H1 (cell line): ENCODE data around the gene SLC66A2. TPM values are rescaled to one million over a fixed set of nuclear protein-coding genes. Genes with fewer than 3 reads are reported as not detected.

Experiments used
- CTCF ChIA-PET: fragments of 300-600 bp; sonication (Branson Sonifier 250); formaldehyde crosslinking; loops from one replicate; lab custom pipeline; 2021; ENCODE audit not compliant: partially characterized antibody; lab: Charles Lee
- POLR2A ChIA-PET: fragments of 300-600 bp; sonication (Branson Sonifier 250); formaldehyde crosslinking; loops from one replicate; lab custom pipeline; 2021; ENCODE audit warnings: inconsistent platforms; ENCODE audit not compliant: partially characterized antibody; lab: Charles Lee
- DNase-seq, 2 experiments: peaks; one replicate each; pipeline versions ENCODE4 v3.0.0 to v3.0.0-alpha.2; 2010 to 2022; ENCODE audit warnings: low spot score in 2 of 2, low read depth in 1 of 2, mixed read lengths in 1 of 2
- FAIRE-seq: peaks from 2 replicates; lab custom pipeline; 2011; peaks lifted over from hg19 to GRCh38; lab: Jason Lieb, UNC
- H2AFZ ChIP-seq: 2 replicates; pipeline ENCODE4 v1.8.1; 2012; ENCODE audit warnings: low read length, inconsistent platforms
- H2AK5ac ChIP-seq: 2 replicates; pipeline ENCODE4 v1.6.1; 2013; ENCODE audit warnings: low read depth, low read length
- H2BK120ac ChIP-seq: replicated peaks from 2 replicates; pipeline ENCODE3; 2013; ENCODE audit warnings: low read depth, low read length, inconsistent platforms
- H2BK12ac ChIP-seq: 2 replicates; pipeline ENCODE4 v1.6.1; 2013; ENCODE audit warnings: low read depth, low read length
- H2BK15ac ChIP-seq: 2 replicates; pipeline ENCODE4 v1.6.1; 2013; ENCODE audit warnings: low read length
- H2BK20ac ChIP-seq: 2 replicates; pipeline ENCODE4 v1.6.1; 2013; ENCODE audit warnings: low read length
- H2BK5ac ChIP-seq: 2 replicates; pipeline ENCODE4 v1.6.1; 2013; ENCODE audit warnings: low read depth, low read length
- H3K14ac ChIP-seq: 2 replicates; pipeline ENCODE4 v1.6.1; 2013; ENCODE audit warnings: inconsistent platforms; ENCODE audit not compliant: insufficient read length
- H3K18ac ChIP-seq: 2 replicates; pipeline ENCODE4 v1.6.1; 2013; ENCODE audit warnings: low read length; ENCODE audit errors: extremely low read depth
- H3K23ac ChIP-seq: 2 replicates; pipeline ENCODE4 v1.6.1; 2013; ENCODE audit warnings: inconsistent platforms; ENCODE audit not compliant: insufficient read length
- H3K23me2 ChIP-seq: 2 replicates; pipeline ENCODE4 v1.6.1; 2013; ENCODE audit warnings: low read depth, low read length
- H3K27ac ChIP-seq: 2 replicates; pipeline ENCODE4 v1.6.1; 2011; ENCODE audit warnings: low read depth, low read length, inconsistent platforms
- H3K27me3 ChIP-seq, 4 experiments: replicated peaks in 1 of 4; 1 replicate in 1 of 4; 2 replicates in 3 of 4; pipeline versions ENCODE4 v1.6.1 to v1.8.1; 2011 to 2013; ENCODE audit warnings: low read length in 3 of 4, mild to moderate bottlenecking in 3 of 4, inconsistent platforms in 2 of 4, mixed read lengths in 2 of 4, moderate library complexity in 1 of 4; ENCODE audit not compliant: control insufficient read depth in 3 of 4, insufficient read depth in 3 of 4; ENCODE audit errors: extremely low read depth in 1 of 4
- H3K36me3 ChIP-seq, 4 experiments: 2 replicates each; pipeline versions ENCODE4 v1.6.1 to v1.8.1; 2011 to 2013; ENCODE audit warnings: mild to moderate bottlenecking in 4 of 4, low read length in 3 of 4, moderate library complexity in 2 of 4, control low read depth in 1 of 4, inconsistent platforms in 1 of 4; ENCODE audit not compliant: insufficient read depth in 4 of 4, control insufficient read depth in 2 of 4
- H3K4ac ChIP-seq: replicated peaks from 2 replicates; pipeline ENCODE3; 2013; ENCODE audit warnings: low read length, low read depth, mixed read lengths, inconsistent platforms; ENCODE audit not compliant: insufficient read length
- H3K4me1 ChIP-seq, 4 experiments: replicated peaks in 1 of 4; 1 replicate in 1 of 4; 2 replicates in 3 of 4; pipeline versions ENCODE4 v1.6.1 to v1.8.1; 2011 to 2013; ENCODE audit warnings: low read length in 3 of 4, inconsistent platforms in 2 of 4, mixed read lengths in 1 of 4; ENCODE audit not compliant: insufficient read depth in 4 of 4, control insufficient read depth in 3 of 4
- H3K4me2 ChIP-seq, 2 experiments: 2 replicates each; pipeline versions ENCODE4 v1.6.1 to v1.8.1; 2011 to 2013; ENCODE audit warnings: low read depth in 2 of 2, low read length in 2 of 2, control low read depth in 1 of 2, inconsistent platforms in 1 of 2, mild to moderate bottlenecking in 1 of 2; ENCODE audit not compliant: insufficient read depth in 1 of 2
- H3K4me3 ChIP-seq, 4 experiments: fragments of 200-600, 300-600 bp in 1 of 4; sonication (generic), shearing (Covaris generic), sonication (Bioruptor Twin) in 1 of 4; 2 replicates each; pipeline versions ENCODE4 v1.5.1 to v1.8.1; 2011 to 2016; ENCODE audit warnings: low read length in 4 of 4, low read depth in 3 of 4, control low read depth in 2 of 4, inconsistent platforms in 2 of 4, mild to moderate bottlenecking in 2 of 4, mixed read lengths in 1 of 4, moderate library complexity in 1 of 4; ENCODE audit not compliant: insufficient read depth in 2 of 4; ENCODE audit errors: extremely low read depth in 1 of 4
- H3K56ac ChIP-seq: replicated peaks from 2 replicates; pipeline ENCODE3; 2013; ENCODE audit warnings: low read depth, mild to moderate bottlenecking, mixed read lengths, low read length, inconsistent platforms; ENCODE audit not compliant: insufficient read length
- H3K79me1 ChIP-seq: 2 replicates; pipeline ENCODE4 v1.6.1; 2013; ENCODE audit warnings: low read depth, low read length, control low read depth
- H3K79me2 ChIP-seq, 2 experiments: 2 replicates each; pipeline versions ENCODE4 v1.6.1 to v1.8.1; 2012 to 2013; ENCODE audit warnings: low read length in 2 of 2, mild to moderate bottlenecking in 2 of 2, inconsistent platforms in 1 of 2; ENCODE audit not compliant: insufficient read depth in 2 of 2, control insufficient read depth in 1 of 2
- H3K9ac ChIP-seq, 4 experiments: replicated peaks in 1 of 4; 1 replicate in 1 of 4; 2 replicates in 3 of 4; pipeline versions ENCODE4 v1.6.1 to v1.8.1; 2011 to 2013; ENCODE audit warnings: low read depth in 3 of 4, low read length in 3 of 4, control low read depth in 2 of 4, mild to moderate bottlenecking in 2 of 4, moderate library complexity in 2 of 4, inconsistent platforms in 1 of 4; ENCODE audit errors: extremely low read depth in 1 of 4
- H3K9me3 ChIP-seq, 2 experiments: 2 replicates each; pipeline versions ENCODE4 v1.6.1 to v1.8.1; 2012 to 2013; ENCODE audit warnings: mild to moderate bottlenecking in 2 of 2, moderate library complexity in 2 of 2, control low read depth in 1 of 2, inconsistent platforms in 1 of 2, low read depth in 1 of 2, low read length in 1 of 2, mixed read lengths in 1 of 2; ENCODE audit not compliant: insufficient read depth in 2 of 2
- H4K20me1 ChIP-seq, 2 experiments: replicated peaks in 1 of 2; 2 replicates each; pipeline versions ENCODE3 to v1.8.1; 2011 to 2013; ENCODE audit warnings: inconsistent platforms in 2 of 2, low read length in 2 of 2, mild to moderate bottlenecking in 1 of 2; ENCODE audit not compliant: insufficient read depth in 2 of 2, control insufficient read depth in 1 of 2
- H4K5ac ChIP-seq: 2 replicates; pipeline ENCODE4 v1.6.1; 2013; ENCODE audit warnings: low read length, low read depth, mixed read lengths, inconsistent platforms; ENCODE audit not compliant: insufficient read length
- H4K8ac ChIP-seq: 2 replicates; pipeline ENCODE4 v1.8.0; 2013; ENCODE audit warnings: mild to moderate bottlenecking, moderate library complexity, low read length, inconsistent platforms; ENCODE audit not compliant: insufficient read depth; ENCODE audit errors: extremely low read depth
- H4K91ac ChIP-seq: replicated peaks from 2 replicates; pipeline ENCODE3; 2013; ENCODE audit warnings: low read length, mixed read lengths, inconsistent platforms; ENCODE audit not compliant: insufficient read length
- CBX5 ChIP-seq: fragments of 300-800, 300-1000 bp; sonication (generic); IDR thresholded peaks from 2 replicates; pipeline ENCODE4 v1.7.1; 2016; ENCODE audit warnings: antibody characterized with exemption, low read length, low read depth
- CHD2 ChIP-seq: IDR thresholded peaks from 2 replicates; pipeline ENCODE4 v1.6.1; 2012; ENCODE audit warnings: low read length, improper control_type of control experiment
- USF2 ChIP-seq: IDR thresholded peaks from 2 replicates; pipeline ENCODE4 v1.6.1; 2011; ENCODE audit warnings: low read length, improper control_type of control experiment
- WGBS, 2 experiments: shearing (Covaris generic) in 1 of 2; methylation state at CpG; one replicate each; pipeline versions ENCODE4 v1.1.6 to v1.1.7; 2013 to 2015; ENCODE audit warnings: low lambda C conversion rate in 2 of 2, mixed read lengths in 2 of 2, inconsistent platforms in 1 of 2, low coverage in 1 of 2, missing lambda C conversion rate in 1 of 2; ENCODE audit not compliant: insufficient replicate concordance in 2 of 2, insufficient coverage in 1 of 2, insufficient read length in 1 of 2; ENCODE audit errors: extremely low coverage in 1 of 2, missing lambda C conversion rate in 1 of 2; 5-methylcytosine and 5-hydroxymethylcytosine counted together
- polyA plus RNA-seq, 7 experiments: library from polyadenylated mRNA; depleted of rRNA in 3 of 7; stranded (reverse) in 5 of 7; unstranded in 2 of 7; fragments of >200 nt in 5 of 7; fragments of 200-250 nt in 2 of 7; gene quantifications; 1 replicate in 5 of 7; 2 replicates in 1 of 7; 4 replicates in 1 of 7; pipeline versions ENCODE4 v1.2.1 to v1.2.3, GENCODE V29; 2011 to 2013; ENCODE audit warnings: missing spikeins in 2 of 7, mixed read lengths in 2 of 7
- total RNA-seq: library from RNA; stranded (reverse); fragmentation: NEBNext Ultra II Directional; extraction: Animal tissue kit (Norgen Biotek cat#: 25700); gene quantifications from 2 replicates; pipeline ENCODE4 v1.2.1, GENCODE V29; 2021

The SLC66A2 gene
- total and polyA plus RNA-seq, 2 of the 8 experiments (the other 6 are each of a cell fraction or from before 2014, with no cell fraction given) = 15.0 to 18.9 TPM

- no peak overlapping the region for H2BK20ac ChIP-seq
- H3K23me2 ChIP-seq = no peaks in the 10 kb centered on the region
- CTCF ChIA-PET = interaction anchor here (3.2 kb wide), 1 partner anchor 10 kb away, joined by 15 read pairs; no protein-coding TSS in a partner anchor
- FAIRE-seq (no peak), DNase-seq (no peak)
- H2AFZ ChIP-seq = no peak overlapping the region
- no peak overlapping the region for H3K56ac ChIP-seq
- H3K4me3 ChIP-seq = no peak overlapping the region
- no peak overlapping the region for H2BK120ac ChIP-seq
- peaks cover 5% of the 10 kb centered on the region for H3K79me1 ChIP-seq
- H3K36me3 ChIP-seq = no peaks in the 10 kb centered on the region; a peak in 1 of 8 replicates
- POLR2A ChIA-PET = interaction anchor here (1.6 kb wide), 1 partner anchor 54 kb away, joined by 3 read pairs; no protein-coding TSS in a partner anchor
- H4K8ac ChIP-seq = no peak overlapping the region
- H2BK5ac ChIP-seq = no peak overlapping the region
- no peak overlapping the region for H3K27ac ChIP-seq
- no peak overlapping the region for H3K14ac ChIP-seq
- no peak overlapping the region for H3K4ac ChIP-seq
- H3K9ac ChIP-seq = no peak overlapping the region
- no peak overlapping the region for H2AK5ac ChIP-seq
- 88% methylated on average over 8 of the region's 9 CpGs; no CpG with 5 or more reads in 1 of the 2 experiments for WGBS, 2 experiments
- no peaks in the 10 kb centered on the region for H3K4me1 ChIP-seq
- no peaks in the 10 kb centered on the region for H3K9me3 ChIP-seq
- H3K18ac ChIP-seq = no peak overlapping the region
- H3K4me2 ChIP-seq = no peak overlapping the region
- no peak overlapping the region for H4K5ac ChIP-seq
- no peak overlapping the region for H2BK12ac ChIP-seq
- H4K20me1 ChIP-seq = peaks cover 0 to 12% of the 10 kb centered on the region in 2 experiments
- TF ChIP-seq CBX5 (no peak), USF2 (no peak), CHD2 (no peak)
- H3K23ac ChIP-seq = no peak overlapping the region
- H3K27me3 ChIP-seq = no peaks in the 10 kb centered on the region; a peak in 1 of 7 replicates
- no peak overlapping the region for H4K91ac ChIP-seq
- H2BK15ac ChIP-seq = no peak overlapping the region
- peaks cover 0 to 8% of the 10 kb centered on the region in 2 experiments; a peak in 2 of 4 replicates for H3K79me2 ChIP-seq
Observed at GRCh38 chr18:79938196-79938595, 13.3 kb downstream of the SLC66A2 start.
